Testis (tissue), 3 donors: ENCODE results near the gene KRT17. TPM values are rescaled to one million over a fixed set of nuclear protein-coding genes. Genes with fewer than 3 reads are reported as not detected.

Source experiments
- DNase-seq: peaks from one replicate; pipeline ENCODE4 v3.0.0-alpha.2; 2019
- H3K27ac ChIP-seq, 2 donors: fragments of 200-600 bp; sonication (generic); one replicate each; pipeline ENCODE4 v1.5.1; 2019
- H3K27me3 ChIP-seq: fragments of 200-600 bp; sonication (generic); one replicate; pipeline ENCODE4 v1.5.1; 2019
- H3K36me3 ChIP-seq: fragments of 200-600 bp; sonication (generic); one replicate; pipeline ENCODE4 v1.5.1; 2017; ENCODE audit warnings: low read depth; ENCODE audit errors: missing control alignments
- H3K4me1 ChIP-seq: fragments of 200-600 bp; sonication (generic); one replicate; pipeline ENCODE4 v1.5.1; 2019
- H3K4me3 ChIP-seq, 2 donors: fragments of 200-600 bp; sonication (generic); one replicate each; pipeline ENCODE4 v1.5.1; 2017 to 2019
- H3K9me3 ChIP-seq: fragments of 200-600 bp; sonication (generic); one replicate; pipeline ENCODE4 v1.5.1; 2017
- POLR2A ChIP-seq: fragments of 450-650 bp; IDR thresholded peaks from one replicate; pipeline ENCODE4 v1.6.1; 2017; ENCODE audit warnings: antibody characterized with exemption, mild to moderate bottlenecking, moderate library complexity
- WGBS, 2 donors: methylation state at CpG; one replicate each; pipeline ENCODE4 v1.1.5; 2018; 5-methylcytosine and 5-hydroxymethylcytosine counted together
- intact Hi-C: fragments of 100-400 bp; cut with DNase I; formaldehyde crosslinking; loops from one replicate; pipeline ENCODE4 v1.15.1; 2023; ENCODE audit warnings: low total_unique reads
- polyA plus RNA-seq: library from polyadenylated mRNA; stranded (reverse); fragments of 350-450 nt; fragmentation: Illumina TruSeq; extraction: RNeasy Lipid Tissue Mini Kit (QIAGEN cat#74804); gene quantifications from one replicate; pipeline ENCODE4 v1.2.3, GENCODE V29; 2014; ENCODE audit warnings: low read depth, low replicate concordance; ENCODE audit not compliant: insufficient read depth
- total RNA-seq, 2 donors: library from RNA; depleted of rRNA; stranded (reverse); fragments of >200 nt; gene quantifications; one replicate each; pipeline ENCODE4 v1.2.3, GENCODE V29; 2016
- TF ChIP-seq, protein P1 (sequence below), 3 experiments: fragments of 450-650 bp in 2 of 3; fragments of 200-600 bp in 1 of 3; sonication (generic) in 1 of 3; IDR thresholded peaks; one replicate each; pipeline ENCODE4 v1.5.1; 2016 to 2019; ENCODE audit warnings: antibody characterized with exemption in 3 of 3, mild to moderate bottlenecking in 2 of 3, moderate library complexity in 1 of 3

The KRT17 gene
- total and polyA plus RNA-seq, 3 donors from 2014 or later: 12.2 to 26.0 (median 13.3) TPM

DNA sequence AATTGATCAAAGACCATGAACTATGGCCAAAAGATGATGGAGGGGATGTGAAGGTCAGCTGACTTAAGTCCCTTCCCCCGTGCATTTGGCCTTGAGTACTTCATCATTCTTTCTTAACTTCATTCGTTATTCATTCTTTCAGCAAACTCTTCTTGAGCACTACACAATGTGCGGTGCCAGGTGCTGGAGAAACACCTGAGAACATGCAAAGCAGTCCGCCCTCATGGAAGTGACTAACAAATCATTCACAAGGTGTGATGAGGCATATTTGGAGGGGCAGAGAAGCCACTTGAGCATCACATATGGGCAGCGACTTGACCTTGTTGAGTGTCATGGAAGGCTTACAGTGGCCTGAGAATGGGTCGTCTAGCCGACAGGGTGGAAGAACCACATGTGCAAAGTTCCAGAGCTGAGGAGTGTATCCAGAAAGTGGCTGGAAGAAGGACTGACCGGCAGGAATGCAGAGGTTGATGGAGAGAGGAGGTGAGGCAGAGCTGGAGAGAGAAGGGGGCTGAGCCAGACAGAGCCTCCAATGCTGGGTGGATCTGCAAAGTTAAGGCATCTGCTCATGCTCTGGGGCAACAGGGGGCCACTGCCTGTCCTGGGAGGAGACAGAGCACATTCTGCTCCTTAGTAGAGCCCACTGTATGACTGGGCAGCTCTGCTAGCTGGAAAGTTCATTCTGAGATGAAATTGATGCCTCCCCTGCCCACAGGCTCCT is 39.2 kb upstream of the KRT17 start:
- TF ChIP-seq, protein P1, sequence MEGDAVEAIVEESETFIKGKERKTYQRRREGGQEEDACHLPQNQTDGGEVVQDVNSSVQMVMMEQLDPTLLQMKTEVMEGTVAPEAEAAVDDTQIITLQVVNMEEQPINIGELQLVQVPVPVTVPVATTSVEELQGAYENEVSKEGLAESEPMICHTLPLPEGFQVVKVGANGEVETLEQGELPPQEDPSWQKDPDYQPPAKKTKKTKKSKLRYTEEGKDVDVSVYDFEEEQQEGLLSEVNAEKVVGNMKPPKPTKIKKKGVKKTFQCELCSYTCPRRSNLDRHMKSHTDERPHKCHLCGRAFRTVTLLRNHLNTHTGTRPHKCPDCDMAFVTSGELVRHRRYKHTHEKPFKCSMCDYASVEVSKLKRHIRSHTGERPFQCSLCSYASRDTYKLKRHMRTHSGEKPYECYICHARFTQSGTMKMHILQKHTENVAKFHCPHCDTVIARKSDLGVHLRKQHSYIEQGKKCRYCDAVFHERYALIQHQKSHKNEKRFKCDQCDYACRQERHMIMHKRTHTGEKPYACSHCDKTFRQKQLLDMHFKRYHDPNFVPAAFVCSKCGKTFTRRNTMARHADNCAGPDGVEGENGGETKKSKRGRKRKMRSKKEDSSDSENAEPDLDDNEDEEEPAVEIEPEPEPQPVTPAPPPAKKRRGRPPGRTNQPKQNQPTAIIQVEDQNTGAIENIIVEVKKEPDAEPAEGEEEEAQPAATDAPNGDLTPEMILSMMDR (IDR thresholded peaks at IDR 0.05): no peak
- no peak for TF ChIP-seq POLR2A
- Histone ChIP-seq H3K9me3 (no peaks in the 10 kb centered on the region), H3K4me3 (no peak overlapping the region), H3K27ac (no peak overlapping the region), H3K36me3 (no peaks in the 10 kb centered on the region), H3K27me3 (no peaks in the 10 kb centered on the region), H3K4me1 (peaks cover 7% of the 10 kb centered on the region)
- no peak for DNase-seq
- WGBS, 2 donors: 64 to 69% methylated on average over 8 of the region's 8 CpGs
- intact Hi-C loops: no loop called here

DNA sequence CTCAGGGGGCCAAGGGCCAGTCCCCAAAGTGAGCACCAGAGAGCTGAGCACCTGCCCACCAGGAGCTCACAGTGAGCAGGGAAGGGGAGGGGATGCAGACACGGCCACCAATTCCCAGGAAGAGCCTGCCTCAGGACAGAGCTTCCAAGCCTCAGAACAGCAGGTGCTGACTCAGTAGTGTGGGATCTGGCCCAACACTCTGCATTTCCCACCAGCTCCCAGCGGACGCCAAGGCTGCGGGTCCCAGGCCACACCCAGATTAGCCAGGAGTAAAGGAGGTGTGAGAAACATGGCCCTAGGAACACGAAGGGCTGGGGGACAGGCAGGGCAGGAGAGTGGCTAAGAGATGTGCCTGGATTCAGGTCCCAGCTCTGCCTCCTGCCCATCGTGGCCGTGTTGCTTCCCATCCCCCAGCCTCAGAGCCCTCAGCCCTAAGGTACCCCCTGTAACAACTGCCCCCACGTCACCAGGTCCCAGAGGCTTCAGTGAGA is 35.9 kb upstream of the KRT17 start:
- H3K4me3 ChIP-seq: no peak overlapping the region

DNA sequence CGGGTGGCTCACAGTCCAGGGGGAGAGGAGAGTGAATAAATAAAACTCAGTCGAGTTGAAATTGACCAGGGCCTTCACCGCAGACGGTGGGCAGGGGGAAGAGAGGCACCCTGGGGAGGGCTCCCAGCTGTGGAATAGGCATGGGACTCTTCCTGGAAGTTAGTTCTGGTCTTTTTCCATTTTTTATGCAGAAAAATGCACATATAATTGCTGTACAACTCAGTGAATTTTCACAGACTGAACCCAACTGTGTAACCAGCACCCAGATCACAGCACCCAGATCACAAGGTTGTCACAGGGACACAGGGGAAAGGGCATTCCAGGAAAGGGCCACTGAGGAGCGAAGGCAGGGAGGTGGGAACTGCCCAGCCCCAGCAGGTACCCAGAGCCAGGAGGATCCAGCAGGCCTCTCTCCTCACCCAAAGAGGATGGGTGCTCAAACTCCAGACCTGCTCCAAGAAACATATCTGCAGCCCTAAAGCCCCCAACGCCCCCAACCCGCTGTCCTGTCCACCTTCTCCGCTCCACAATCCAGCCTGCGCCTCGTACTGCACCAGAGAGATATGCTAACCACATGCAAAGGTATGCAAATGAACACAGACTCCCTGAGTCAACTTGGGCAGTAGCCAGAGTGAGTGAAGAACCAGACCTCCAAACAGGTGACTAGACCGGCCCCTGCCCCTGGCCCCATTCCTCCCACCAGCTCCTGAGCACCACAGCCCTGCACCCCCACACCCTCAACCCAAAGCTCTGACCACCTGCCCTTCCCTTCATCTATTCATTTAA is 35.2 kb upstream of the KRT17 start:
- 82 to 89% methylated on average over 11 of the region's 11 CpGs for WGBS, 2 donors
- intact Hi-C loops: no loop called here
- Histone ChIP-seq H3K36me3 (no peaks in the 10 kb centered on the region), H3K4me1 (peaks cover 25% of the 10 kb centered on the region), H3K27me3 (no peaks in the 10 kb centered on the region), H3K4me3 (no peak overlapping the region), H3K27ac (no peak overlapping the region), H3K9me3 (no peaks in the 10 kb centered on the region)
- DNase-seq: no peak
- TF ChIP-seq, protein P1 (IDR thresholded peaks at IDR 0.05): no peak
- no peak for TF ChIP-seq POLR2A

More for the DNA sequence above, 35.9 kb upstream of the KRT17 start:
- 73% methylated on average over 8 of the region's 8 CpGs; no CpG with 5 or more reads in 1 of the 2 donors for WGBS, 2 donors
- TF ChIP-seq, protein P1 (IDR thresholded peaks at IDR 0.05): no peak
- TF ChIP-seq POLR2A: no peak
- H3K27ac ChIP-seq: no peak overlapping the region
- peaks cover 21% of the 10 kb centered on the region for H3K4me1 ChIP-seq
- no peaks in the 10 kb centered on the region for H3K36me3 ChIP-seq
- no peaks in the 10 kb centered on the region for H3K27me3 ChIP-seq
- intact Hi-C loops: no loop called here
- no peaks in the 10 kb centered on the region for H3K9me3 ChIP-seq
- no peak for DNase-seq

DNA sequence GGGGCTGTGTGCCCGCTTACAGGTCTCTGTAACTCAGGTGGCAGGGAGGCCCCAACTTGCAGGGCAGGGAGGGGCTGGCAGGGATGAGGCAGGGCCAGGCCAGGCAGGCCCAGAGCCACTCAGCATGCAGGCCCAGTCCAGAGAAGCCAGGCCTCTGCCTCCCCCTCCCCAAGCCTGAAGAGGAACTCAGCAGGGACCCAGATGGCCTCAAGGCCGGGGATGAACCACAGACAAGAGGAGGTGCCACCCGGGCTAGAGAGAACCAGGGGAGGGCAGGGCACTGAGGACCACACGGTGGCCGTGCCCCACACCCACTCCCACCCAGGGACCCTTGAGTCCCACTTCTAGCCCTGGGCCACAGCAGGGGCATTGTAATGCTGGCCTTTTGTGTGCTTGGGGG is 34.5 kb upstream of the KRT17 start:
- no peak overlapping the region for H3K27ac ChIP-seq
- WGBS, 2 donors: 83 to 89% methylated on average over 3 to 5 of the region's 5 CpGs

More for the DNA sequence above, 34.5 kb upstream of the KRT17 start:
- no peak for DNase-seq
- TF ChIP-seq, protein P1 (IDR thresholded peaks at IDR 0.05): no peak
- TF ChIP-seq POLR2A: no peak
- intact Hi-C loops: no loop called here
- Histone ChIP-seq H3K9me3 (no peaks in the 10 kb centered on the region), H3K4me1 (peaks cover 25% of the 10 kb centered on the region), H3K36me3 (no peaks in the 10 kb centered on the region), H3K27me3 (no peaks in the 10 kb centered on the region), H3K4me3 (no peak overlapping the region)
